SK-N-MC (cell line): ENCODE measurements around the gene BTRC.

Experiments used
- EZH2 ChIP-seq: fragments of 200-600 bp; sonication (generic); IDR thresholded peaks from one replicate; pipeline ENCODE4 v1.6.1; 2017; ENCODE audit warnings: antibody characterized with exemption
- FOXP2 ChIP-seq: optimal IDR thresholded peaks from 2 replicates; pipeline ENCODE3; 2011; ENCODE audit warnings: mild to moderate bottlenecking, moderate library complexity; ENCODE audit not compliant: insufficient read depth; ENCODE audit errors: extremely low read length, control extremely low read depth
- POLR2AphosphoS5 ChIP-seq: IDR thresholded peaks from 2 replicates; pipeline ENCODE4 v1.6.1; 2012; ENCODE audit warnings: mild to moderate bottlenecking, low read depth, low read length, borderline replicate concordance

DNA sequence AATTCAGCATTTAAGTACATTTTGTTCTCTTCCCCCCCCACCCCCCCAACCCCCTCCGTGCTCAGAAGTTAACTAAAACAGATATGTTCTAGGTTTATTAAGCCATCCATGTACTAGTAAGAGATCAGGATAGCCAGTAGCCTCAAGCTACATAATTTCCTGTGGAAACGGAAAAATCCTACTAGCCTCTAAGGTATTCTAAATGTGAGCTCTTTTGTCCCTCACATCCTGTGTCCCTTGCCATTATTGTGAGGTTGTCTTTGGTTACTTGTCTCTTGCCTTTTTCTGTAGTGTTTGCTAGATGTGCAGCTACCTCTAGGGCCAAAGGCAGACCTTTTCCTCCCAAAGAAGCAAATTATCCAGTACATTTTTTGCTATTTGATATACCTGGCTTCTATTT lies 92.1 kb downstream of the BTRC start:
- TF ChIP-seq EZH2 (no peak), POLR2AphosphoS5 (no peak), FOXP2 (no peak)
